ENCODE measurements around the gene PPCDC. TPM values are rescaled to one million over a fixed set of nuclear protein-coding genes. Genes with fewer than 3 reads are reported as not detected.

The PPCDC gene
- total RNA-seq, 3 donors from 2014 or later: 15.4 to 17.9 (median 17.8) TPM

DNA sequence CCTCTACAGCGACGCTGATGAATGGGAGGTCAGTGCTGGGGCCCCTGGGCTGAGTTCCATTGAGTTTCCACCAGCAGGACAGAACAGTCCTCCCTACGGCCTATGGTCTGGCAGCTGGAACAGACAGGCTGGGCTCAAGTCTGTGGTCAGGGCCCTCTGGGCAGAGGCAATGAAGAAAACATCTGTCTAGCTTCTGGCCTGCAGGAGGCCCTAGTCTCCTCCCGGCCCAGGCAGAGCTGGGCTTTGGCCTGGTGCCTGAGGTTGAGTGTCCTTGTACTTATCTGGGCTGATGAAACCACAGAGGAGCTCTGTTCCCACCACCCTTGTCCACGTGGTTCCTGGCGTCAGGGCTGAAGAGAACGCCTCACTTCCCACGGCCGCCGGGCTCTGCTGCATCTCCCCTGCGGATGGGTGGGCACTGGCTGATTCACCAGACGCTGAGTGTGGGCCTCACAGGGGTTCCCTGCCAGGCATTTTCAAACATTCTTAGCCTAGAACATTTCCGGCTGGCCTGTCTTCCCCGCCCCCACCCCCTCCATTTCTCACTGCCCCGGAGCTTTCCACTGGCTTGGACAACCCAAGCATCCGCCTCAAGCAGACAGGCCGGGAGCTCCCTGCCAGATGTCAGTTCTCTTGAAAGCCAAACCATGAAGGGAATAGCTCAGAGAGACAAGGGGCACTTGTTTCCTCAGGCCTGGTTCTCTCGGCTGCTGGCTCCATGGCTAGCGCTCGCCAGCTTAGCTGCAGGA lies 20.3 kb downstream of the PPCDC start:
- Mint-ChIP-seq H3K4me3 (no peak overlapping the region), H3K4me1 (ENCODE audit: low read depth) (peaks cover 36% of the 10 kb centered on the region), H3K9me3 (no peaks in the 10 kb centered on the region), H3K27me3 (ENCODE audit: low read depth) (no peaks in the 10 kb centered on the region), H3K36me3 (ENCODE audit: insufficient read depth) (peaks cover 5% of the 10 kb centered on the region)
- DNase-seq (no peak), ATAC-seq (no peak)

DNA sequence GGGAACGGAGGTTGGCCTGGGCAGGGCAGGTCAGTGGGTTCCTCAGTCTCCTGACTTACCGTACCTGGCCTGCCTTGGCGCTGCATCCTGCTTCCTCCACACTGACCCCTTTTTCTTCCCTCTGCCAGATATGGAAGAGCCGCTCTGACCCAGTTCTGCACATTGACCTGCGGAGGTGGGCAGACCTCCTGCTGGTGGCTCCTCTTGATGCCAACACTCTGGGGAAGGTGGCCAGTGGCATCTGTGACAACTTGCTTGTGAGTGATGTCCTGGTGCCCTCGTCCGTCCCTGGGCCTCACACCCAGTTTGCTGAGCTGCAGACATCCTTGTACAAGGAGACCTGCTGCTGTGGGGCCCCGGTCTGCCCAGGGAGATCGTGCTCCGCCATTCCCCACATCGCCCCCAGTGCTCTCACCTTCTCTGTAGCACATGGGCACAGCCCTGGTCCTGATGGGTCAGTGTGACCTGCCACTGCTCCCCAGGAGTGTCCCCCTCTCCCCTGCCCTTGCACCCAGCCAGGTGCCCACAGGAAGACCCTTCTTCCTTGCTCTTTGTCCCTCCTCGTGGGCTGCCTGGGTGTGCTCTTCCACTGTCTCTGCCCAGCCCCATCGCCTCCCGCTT lies 21.0 kb downstream of the PPCDC start:
- H3K27me3 Mint-ChIP-seq (ENCODE audit: low read depth): no peaks in the 10 kb centered on the region
- DNase-seq (no peak), ATAC-seq (no peak)
- H3K4me3 Mint-ChIP-seq: no peak overlapping the region
- H3K36me3 Mint-ChIP-seq (ENCODE audit: insufficient read depth): peaks cover 9% of the 10 kb centered on the region
- no peaks in the 10 kb centered on the region for H3K9me3 Mint-ChIP-seq
- H3K4me1 Mint-ChIP-seq (ENCODE audit: low read depth): peaks cover 36% of the 10 kb centered on the region

DNA sequence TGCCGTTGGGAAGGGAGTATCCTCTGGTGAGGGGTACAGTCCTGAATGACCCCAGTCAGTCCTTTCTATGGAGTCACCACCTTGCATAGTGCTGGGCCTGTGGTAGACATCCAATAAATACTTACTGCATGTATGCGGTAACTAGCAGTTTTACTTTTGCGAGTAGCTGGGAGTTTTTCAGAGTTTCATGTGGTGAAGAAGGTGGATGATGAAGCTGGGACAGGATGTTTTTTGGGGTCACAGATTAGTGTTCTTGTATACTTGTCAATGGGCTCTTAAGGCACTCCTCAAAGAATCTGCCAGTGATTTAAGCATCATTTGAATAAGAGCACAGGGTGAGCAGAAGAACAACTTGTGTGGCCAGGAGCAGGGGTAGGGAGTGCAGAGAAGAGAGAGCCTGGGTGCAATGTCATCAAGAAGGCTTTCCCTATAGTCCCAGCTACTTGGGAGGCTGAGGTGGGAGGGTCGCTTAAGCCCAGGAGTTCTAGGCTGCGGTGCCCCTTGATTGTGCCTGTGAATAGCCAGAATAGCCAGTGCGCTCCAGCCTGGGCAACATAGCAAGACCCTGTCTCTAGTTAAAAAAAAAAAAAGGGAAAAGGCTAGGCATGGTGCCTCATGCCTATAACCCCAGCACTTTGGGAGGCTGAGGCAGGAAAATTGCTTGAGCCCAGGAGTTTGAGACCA lies 22.1 kb downstream of the PPCDC start:
- H3K36me3 Mint-ChIP-seq (ENCODE audit: insufficient read depth): peaks cover 9% of the 10 kb centered on the region
- no peaks in the 10 kb centered on the region for H3K27me3 Mint-ChIP-seq (ENCODE audit: low read depth)
- no peak overlapping the region for H3K4me3 Mint-ChIP-seq
- peaks cover 36% of the 10 kb centered on the region for H3K4me1 Mint-ChIP-seq (ENCODE audit: low read depth)
- DNase-seq: no peak
- H3K9me3 Mint-ChIP-seq: no peaks in the 10 kb centered on the region
- ATAC-seq: no peak

DNA sequence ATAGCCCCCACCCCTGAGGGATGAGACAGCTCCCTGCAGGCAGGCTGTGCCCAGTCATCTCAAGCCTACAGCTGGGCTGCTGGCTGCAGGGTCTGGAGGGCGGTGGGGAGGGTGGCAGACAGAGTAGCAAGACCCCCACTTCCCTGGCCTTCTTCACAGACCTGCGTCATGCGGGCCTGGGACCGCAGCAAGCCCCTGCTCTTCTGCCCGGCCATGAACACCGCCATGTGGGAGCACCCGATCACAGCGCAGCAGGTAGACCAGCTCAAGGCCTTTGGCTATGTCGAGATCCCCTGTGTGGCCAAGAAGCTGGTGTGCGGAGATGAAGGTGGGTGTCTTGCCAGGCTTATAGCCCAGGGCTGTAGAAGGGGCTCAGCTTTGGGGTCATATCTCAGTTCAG lies 25.0 kb downstream of the PPCDC start:
- Mint-ChIP-seq H3K36me3 (ENCODE audit: insufficient read depth) (peaks cover 12% of the 10 kb centered on the region), H3K4me3 (no peak overlapping the region), H3K4me1 (ENCODE audit: low read depth) (peaks cover 27% of the 10 kb centered on the region), H3K9me3 (no peaks in the 10 kb centered on the region), H3K27me3 (ENCODE audit: low read depth) (no peaks in the 10 kb centered on the region)
- DNase-seq: no peak
- no peak for ATAC-seq

DNA sequence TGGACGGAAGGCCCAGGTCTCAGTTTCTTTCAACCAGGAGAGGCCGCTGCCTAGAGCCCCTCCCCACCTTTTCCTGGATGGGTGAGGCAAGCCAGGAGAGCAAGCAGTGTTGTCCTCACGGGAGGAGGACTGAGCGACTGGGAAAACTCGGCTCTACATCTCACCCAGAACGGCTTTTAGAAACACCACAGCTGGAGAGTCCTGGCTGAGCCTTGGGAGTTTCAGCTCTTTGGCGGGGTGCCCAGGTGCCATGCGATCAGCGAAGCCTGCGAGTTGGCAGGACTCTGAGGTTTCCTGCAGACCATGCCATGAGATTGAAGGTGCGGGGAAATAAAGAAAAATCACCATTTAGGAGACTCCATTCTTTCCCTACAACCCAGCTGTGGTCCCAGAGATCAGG lies 26.0 kb downstream of the PPCDC start:
- DNase-seq: no peak
- H3K4me1 Mint-ChIP-seq (ENCODE audit: low read depth): peaks cover 22% of the 10 kb centered on the region
- H3K9me3 Mint-ChIP-seq: no peaks in the 10 kb centered on the region
- no peaks in the 10 kb centered on the region for H3K27me3 Mint-ChIP-seq (ENCODE audit: low read depth)
- H3K4me3 Mint-ChIP-seq: no peak overlapping the region
- ATAC-seq: no peak
- peaks cover 12% of the 10 kb centered on the region for H3K36me3 Mint-ChIP-seq (ENCODE audit: insufficient read depth)

DNA sequence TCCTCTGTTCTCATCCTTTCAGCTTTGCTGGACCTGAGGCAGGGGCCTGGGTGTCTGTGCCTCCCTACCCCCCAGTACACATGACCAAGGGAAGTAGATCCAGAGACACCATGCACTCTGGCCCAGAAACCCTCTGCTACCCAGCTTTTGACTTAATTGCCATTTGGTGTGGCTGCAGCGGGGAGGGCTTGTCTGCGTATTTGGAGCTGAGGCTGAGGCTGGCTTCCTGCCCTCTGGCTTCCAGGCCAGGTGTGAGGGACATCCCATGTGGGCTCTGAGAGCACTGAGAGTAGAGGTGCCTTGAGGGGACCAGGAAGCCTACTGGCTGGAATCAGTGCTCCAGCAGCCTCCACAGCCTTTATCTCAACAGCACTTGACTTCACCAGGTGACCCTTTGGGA lies 26.9 kb downstream of the PPCDC start:
- no peaks in the 10 kb centered on the region for H3K9me3 Mint-ChIP-seq
- no peak overlapping the region for H3K4me3 Mint-ChIP-seq
- H3K27me3 Mint-ChIP-seq (ENCODE audit: low read depth): no peaks in the 10 kb centered on the region
- ATAC-seq (no peak), DNase-seq (no peak)
- H3K4me1 Mint-ChIP-seq (ENCODE audit: low read depth): peaks cover 15% of the 10 kb centered on the region
- H3K36me3 Mint-ChIP-seq (ENCODE audit: insufficient read depth): peaks cover 10% of the 10 kb centered on the region

DNA sequence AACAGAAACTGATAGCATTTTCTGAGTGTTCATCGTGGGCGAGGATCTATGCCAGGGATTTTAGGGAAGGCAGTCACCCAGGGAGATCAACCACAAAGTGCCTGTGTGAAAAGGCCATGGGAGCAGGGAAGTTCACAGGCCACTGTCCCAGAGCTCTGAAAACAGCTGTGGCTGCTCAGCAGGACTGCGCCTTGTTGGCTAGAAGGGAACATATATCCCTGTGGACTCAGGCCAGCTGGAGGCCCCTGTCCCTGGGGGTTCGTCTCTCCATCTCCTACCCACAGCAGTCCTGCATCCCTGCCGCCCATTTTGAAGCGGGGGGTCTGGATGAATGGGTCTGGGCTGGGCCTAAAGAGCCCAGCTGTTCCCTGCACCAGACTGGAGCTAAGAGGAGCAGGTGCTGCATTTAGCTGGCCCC lies 27.8 kb downstream of the PPCDC start:
- DNase-seq (no peak), ATAC-seq (no peak)
- Mint-ChIP-seq H3K4me3 (no peak overlapping the region), H3K9me3 (no peaks in the 10 kb centered on the region), H3K36me3 (ENCODE audit: insufficient read depth) (peaks cover 10% of the 10 kb centered on the region), H3K4me1 (ENCODE audit: low read depth) (peaks cover 11% of the 10 kb centered on the region), H3K27me3 (ENCODE audit: low read depth) (no peaks in the 10 kb centered on the region)

DNA sequence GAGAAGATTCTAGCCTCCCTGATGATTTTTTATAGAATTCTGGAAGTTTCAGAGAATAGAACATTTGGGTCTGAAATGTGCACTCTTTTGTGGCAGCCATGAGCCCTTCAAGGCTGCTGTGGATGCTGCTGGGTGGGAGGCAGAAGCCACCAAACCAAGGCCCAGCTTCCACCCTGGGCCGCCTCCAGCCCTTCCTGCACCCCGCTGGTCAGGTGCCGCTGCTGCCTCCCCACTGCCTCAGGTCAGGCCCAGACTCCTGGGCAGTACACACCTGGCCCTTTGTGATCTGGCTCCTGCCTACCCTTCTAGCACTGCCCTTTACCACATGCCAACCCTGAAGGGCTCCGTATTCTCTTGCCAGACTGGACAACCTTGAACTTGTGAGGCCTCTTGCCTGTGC lies 28.3 kb downstream of the PPCDC start:
- Mint-ChIP-seq H3K9me3 (no peaks in the 10 kb centered on the region), H3K27me3 (ENCODE audit: low read depth) (no peaks in the 10 kb centered on the region), H3K4me1 (ENCODE audit: low read depth) (peaks cover 6% of the 10 kb centered on the region), H3K4me3 (no peak overlapping the region), H3K36me3 (ENCODE audit: insufficient read depth) (peaks cover 10% of the 10 kb centered on the region)
- DNase-seq (no peak), ATAC-seq (no peak)

DNA sequence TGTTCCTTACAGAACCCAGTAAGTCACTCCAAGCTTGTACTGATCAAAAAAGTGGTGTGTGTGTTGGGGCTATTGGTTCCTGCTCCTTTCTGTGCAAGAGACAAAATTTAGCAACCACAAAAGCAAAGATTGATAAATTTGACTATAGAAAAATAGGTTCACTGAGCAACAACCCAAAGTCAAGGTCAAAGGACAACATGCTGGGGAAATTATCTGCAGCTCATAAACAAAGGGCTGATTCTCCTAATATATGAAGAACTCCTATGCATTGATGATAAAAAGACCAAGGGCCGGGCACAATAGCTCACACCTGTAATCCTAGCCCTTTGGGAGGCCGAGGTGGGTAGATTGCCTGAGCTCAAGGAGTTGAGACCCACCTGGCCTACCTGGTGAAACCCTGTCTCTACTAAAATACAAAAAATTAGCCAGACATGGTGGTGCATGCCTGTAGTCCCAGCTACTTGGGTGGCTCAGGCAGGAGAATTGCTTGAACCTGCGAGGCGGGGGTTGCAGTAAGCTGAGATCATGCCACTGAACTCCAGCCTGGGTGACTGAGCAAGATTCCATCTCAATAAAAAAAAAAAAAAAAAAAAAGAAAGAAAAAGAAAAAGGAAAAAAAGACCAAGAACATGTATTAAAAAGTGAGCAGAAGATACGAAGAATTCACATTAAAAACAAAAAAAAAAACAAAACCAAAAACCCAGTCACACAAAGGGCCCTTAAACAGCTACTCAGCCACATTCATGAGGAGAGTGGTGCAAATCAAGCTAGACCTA lies 29.8 kb downstream of the PPCDC start:
- DNase-seq (no peak), ATAC-seq (no peak)
- Mint-ChIP-seq H3K36me3 (ENCODE audit: insufficient read depth) (peaks cover 10% of the 10 kb centered on the region), H3K9me3 (no peaks in the 10 kb centered on the region), H3K4me1 (ENCODE audit: low read depth) (no peaks in the 10 kb centered on the region), H3K27me3 (ENCODE audit: low read depth) (no peaks in the 10 kb centered on the region), H3K4me3 (no peak overlapping the region)

DNA sequence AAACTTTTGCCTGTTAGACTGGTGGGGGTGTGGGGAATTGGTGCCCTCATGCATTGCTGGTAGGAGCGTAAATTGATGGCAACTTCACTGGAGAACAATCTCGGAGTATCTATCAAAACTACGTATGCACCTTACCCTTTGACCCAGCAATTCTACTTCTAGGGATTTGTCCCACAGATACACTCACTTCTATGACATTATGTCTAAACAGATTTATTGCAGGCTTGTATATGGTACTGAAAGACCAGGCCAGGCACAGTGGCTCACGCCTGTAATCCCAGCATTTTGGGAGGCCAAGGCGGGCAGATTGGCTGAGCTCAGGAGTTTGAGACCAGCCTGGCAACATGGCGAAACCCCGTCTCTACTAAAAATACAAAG lies 30.3 kb downstream of the PPCDC start:
- Mint-ChIP-seq H3K36me3 (ENCODE audit: insufficient read depth) (peaks cover 6% of the 10 kb centered on the region), H3K9me3 (no peaks in the 10 kb centered on the region), H3K4me1 (ENCODE audit: low read depth) (no peaks in the 10 kb centered on the region), H3K4me3 (no peak overlapping the region), H3K27me3 (ENCODE audit: low read depth) (no peaks in the 10 kb centered on the region)
- DNase-seq: no peak
- no peak for ATAC-seq

DNA sequence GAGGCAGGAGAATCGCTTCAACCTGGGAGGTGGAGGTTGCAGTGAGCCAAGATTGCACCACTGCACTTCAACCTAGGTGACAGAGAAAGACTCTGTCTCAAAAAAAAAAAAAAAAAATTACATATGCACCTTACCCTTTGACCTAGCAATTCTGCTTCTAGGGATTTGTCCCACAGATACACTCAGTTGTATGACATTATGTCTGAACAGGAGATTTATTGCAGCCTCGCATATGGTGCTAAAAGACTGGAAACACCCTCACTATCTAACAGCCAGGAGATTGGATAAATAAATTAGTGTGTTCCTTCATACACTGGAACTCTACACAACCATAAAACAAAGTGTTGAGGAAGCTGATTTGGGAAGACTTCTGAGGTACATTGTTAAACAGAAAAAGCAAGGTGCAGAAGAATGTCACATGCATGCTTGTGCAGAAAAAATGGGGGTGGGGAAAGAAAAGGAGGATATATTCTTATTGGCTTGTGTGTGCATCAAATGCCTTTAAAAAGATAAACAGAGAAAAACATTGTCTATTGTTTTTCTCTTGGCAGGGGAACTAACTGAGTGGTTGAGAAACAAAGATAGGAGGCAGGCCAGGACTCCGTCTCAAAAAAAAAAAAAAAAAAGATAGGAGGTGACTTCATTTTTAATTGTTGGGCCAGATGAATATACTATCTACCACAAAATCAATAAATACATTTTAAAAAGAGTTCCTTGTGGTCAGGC lies 30.9 kb downstream of the PPCDC start:
- no peaks in the 10 kb centered on the region for H3K9me3 Mint-ChIP-seq
- no peak for ATAC-seq
- no peak overlapping the region for H3K4me3 Mint-ChIP-seq
- peaks cover 3% of the 10 kb centered on the region for H3K36me3 Mint-ChIP-seq (ENCODE audit: insufficient read depth)
- no peaks in the 10 kb centered on the region for H3K4me1 Mint-ChIP-seq (ENCODE audit: low read depth)
- H3K27me3 Mint-ChIP-seq (ENCODE audit: low read depth): no peaks in the 10 kb centered on the region
- no peak for DNase-seq

DNA sequence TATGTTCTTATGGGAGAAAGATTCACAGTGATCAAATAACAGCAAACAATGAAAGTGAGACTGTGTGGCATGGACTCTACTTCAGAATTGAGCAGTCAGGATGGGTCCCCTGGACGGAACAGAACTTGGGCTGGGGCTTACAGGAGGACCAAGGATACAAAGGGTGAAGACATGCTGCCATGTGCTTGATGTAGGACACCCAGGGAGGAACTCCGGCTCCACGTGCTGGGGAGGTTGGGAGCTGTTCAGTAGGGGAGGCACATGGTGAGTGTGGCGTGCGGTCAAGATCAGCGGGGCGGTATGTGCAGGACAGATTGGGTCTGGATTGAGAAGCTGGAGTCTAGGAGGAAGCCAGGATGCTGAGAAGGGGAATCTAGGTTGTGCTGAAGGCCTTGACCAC lies 32.6 kb downstream of the PPCDC start:
- peaks cover 1% of the 10 kb centered on the region for H3K36me3 Mint-ChIP-seq (ENCODE audit: insufficient read depth)
- no peak overlapping the region for H3K4me3 Mint-ChIP-seq
- no peak for ATAC-seq
- no peaks in the 10 kb centered on the region for H3K27me3 Mint-ChIP-seq (ENCODE audit: low read depth)
- H3K4me1 Mint-ChIP-seq (ENCODE audit: low read depth): no peaks in the 10 kb centered on the region
- H3K9me3 Mint-ChIP-seq: no peaks in the 10 kb centered on the region
- DNase-seq: no peak

DNA sequence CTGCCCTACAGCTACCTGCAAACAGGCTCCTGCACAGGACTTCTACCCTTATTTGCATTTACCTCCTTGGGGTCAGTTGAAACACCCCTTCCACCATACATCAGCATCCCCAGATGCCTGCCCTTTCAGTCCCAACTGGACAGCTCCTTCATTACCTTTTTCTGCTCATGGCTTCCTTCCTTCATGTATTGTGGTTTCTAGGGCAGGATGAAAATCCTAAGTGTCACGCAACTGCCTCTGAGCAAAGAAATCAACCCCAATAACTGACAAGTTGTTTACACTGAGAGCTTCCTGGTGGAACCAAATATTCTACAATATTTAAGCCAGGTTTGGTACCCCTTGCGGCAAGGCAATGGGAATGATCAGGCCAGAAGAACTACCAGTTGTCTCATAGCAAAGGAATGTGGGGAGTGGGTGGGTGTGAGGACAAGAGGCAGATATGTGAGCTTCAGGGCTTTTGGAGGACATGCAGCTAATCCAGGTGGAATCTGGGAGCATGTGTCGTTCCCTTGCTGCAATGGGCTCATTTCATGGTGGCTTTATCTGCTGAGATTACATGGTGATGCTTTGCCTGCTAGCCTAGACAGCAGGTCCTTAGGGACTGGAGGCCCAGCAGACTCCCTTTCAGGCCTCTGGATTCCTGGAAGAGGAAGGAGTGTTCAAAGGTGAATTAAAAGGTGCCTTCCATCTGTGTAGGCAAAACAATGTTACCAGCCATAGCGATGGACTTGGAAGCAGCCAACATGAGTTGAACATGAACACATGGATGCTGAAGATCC lies 34.9 kb downstream of the PPCDC start:
- no peak for DNase-seq
- H3K4me3 Mint-ChIP-seq: no peak overlapping the region
- peaks cover 3% of the 10 kb centered on the region for H3K4me1 Mint-ChIP-seq (ENCODE audit: low read depth)
- H3K36me3 Mint-ChIP-seq (ENCODE audit: insufficient read depth): no peaks in the 10 kb centered on the region
- no peaks in the 10 kb centered on the region for H3K9me3 Mint-ChIP-seq
- no peak for ATAC-seq
- H3K27me3 Mint-ChIP-seq (ENCODE audit: low read depth): no peaks in the 10 kb centered on the region
